Stimulated activated CD4-positive, alpha-beta T cell treated with anti-CD3 and anti-CD28 coated beads, Interleukin-12 subunit alpha, Interleukin-12 subunit beta, amount 100 ng/mL, for 24 hours (primary cell): ENCODE results near the gene ARVCF.

Source experiments
- DNase-seq, 2 experiments: peaks; one replicate each; pipeline ENCODE4 v3.0.0-alpha.2; 2020; ENCODE audit warnings: low read depth in 2 of 2

ARVCF gene

GRCh38 chr22:19973551-19974267 lies 42.9 kb downstream of the ARVCF start:
- no peak for DNase-seq

GRCh38 chr22:19972652-19973550 lies 43.7 kb downstream of the ARVCF start:
- no peak for DNase-seq

- no peak for DNase-seq
Observed at GRCh38 chr22:19972251-19972650, 44.4 kb downstream of the ARVCF start.

- no peak for DNase-seq
Observed at GRCh38 chr22:19971276-19972124, 45.1 kb downstream of the ARVCF start.

- peak; percentile 57 to 73 for DNase-seq
Observed at GRCh38 chr22:19970479-19971275, 45.9 kb downstream of the ARVCF start.

GRCh38 chr22:19970031-19970478 lies 46.6 kb downstream of the ARVCF start:
- DNase-seq: no peak

GRCh38 chr22:19969141-19969928 lies 47.3 kb downstream of the ARVCF start:
- no peak for DNase-seq

GRCh38 chr22:19968450-19968891 lies 48.2 kb downstream of the ARVCF start:
- DNase-seq: no peak

- no peak for DNase-seq
Observed at GRCh38 chr22:19967850-19968449, 48.7 kb downstream of the ARVCF start.

- DNase-seq: no peak
Observed at GRCh38 chr22:19966908-19967750, 49.5 kb downstream of the ARVCF start.

- no peak for DNase-seq
Observed at GRCh38 chr22:19965771-19966709, 50.6 kb downstream of the ARVCF start.

GRCh38 chr22:19964701-19965386 lies 51.8 kb downstream of the ARVCF start:
- no peak for DNase-seq

- no peak for DNase-seq
Observed at GRCh38 chr22:19963863-19964642, 52.6 kb downstream of the ARVCF start.

- DNase-seq: peak in 1 of 2 experiments; percentile 32
Observed at GRCh38 chr22:19962909-19963806, 53.5 kb downstream of the ARVCF start.

- peak; percentile 35 to 63 for DNase-seq
Observed at GRCh38 chr22:19962246-19962908, 54.2 kb downstream of the ARVCF start.
